RWPE1 (cell line): ENCODE measurements around the gene SPATA2.

Experiments used
- CTCF ChIA-PET: fragments of 350-600 bp; sonication (Branson Sonifier 250); formaldehyde crosslinking; extraction: SDS; loops from one replicate; lab custom pipeline; 2021; lab: Yijun Ruan, JAX
- POLR2A ChIA-PET: fragments of 400-600 bp; formaldehyde crosslinking; extraction: SDS; loops from one replicate; lab custom pipeline; 2020; ENCODE audit warnings: antibody characterized with exemption; ENCODE audit not compliant: low non-redundant PET; lab: Yijun Ruan, JAX
- DNase-seq: peaks from one replicate; pipeline ENCODE4 v3.0.0; 2012; ENCODE audit warnings: low spot score
- H3K27ac ChIP-seq: fragments of 450-650 bp; 2 replicates; pipeline ENCODE4 v1.5.1; 2017
- TF ChIP-seq, protein P1 (sequence below): fragments of 450-650 bp; conservative IDR thresholded peaks from 2 replicates; pipeline ENCODE4 v1.5.1; 2017; ENCODE audit warnings: low read depth, mild to moderate bottlenecking

The SPATA2 gene

DNA sequence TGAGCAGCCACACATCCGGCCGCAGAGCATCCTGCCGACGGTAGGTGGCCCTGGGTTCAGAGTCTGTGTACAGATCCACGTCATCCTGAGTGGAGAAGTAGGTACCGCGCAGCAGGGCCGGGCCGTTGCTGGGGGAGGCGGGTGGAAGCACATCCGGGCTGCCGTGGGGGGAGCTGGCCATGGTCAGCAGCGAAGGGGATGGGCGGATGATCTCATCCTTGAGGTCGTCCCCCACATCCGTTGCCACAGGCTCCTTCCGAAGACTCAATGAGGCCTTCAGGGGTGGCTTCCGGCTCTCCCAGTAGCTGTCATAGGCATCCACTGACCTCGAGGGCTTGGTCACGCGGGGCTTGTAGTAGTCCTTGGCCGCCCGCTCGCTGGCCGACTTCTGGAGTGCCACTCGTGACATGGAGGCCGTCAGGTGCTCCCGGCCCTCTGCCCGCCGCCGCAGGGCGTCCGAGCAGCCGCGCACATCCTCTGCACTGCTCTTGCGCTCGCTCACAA lies 9.2 kb downstream of the SPATA2 start:
- POLR2A ChIA-PET = no interaction called here
- TF ChIP-seq, protein P1, sequence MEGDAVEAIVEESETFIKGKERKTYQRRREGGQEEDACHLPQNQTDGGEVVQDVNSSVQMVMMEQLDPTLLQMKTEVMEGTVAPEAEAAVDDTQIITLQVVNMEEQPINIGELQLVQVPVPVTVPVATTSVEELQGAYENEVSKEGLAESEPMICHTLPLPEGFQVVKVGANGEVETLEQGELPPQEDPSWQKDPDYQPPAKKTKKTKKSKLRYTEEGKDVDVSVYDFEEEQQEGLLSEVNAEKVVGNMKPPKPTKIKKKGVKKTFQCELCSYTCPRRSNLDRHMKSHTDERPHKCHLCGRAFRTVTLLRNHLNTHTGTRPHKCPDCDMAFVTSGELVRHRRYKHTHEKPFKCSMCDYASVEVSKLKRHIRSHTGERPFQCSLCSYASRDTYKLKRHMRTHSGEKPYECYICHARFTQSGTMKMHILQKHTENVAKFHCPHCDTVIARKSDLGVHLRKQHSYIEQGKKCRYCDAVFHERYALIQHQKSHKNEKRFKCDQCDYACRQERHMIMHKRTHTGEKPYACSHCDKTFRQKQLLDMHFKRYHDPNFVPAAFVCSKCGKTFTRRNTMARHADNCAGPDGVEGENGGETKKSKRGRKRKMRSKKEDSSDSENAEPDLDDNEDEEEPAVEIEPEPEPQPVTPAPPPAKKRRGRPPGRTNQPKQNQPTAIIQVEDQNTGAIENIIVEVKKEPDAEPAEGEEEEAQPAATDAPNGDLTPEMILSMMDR = no peak
- H3K27ac ChIP-seq = no peak overlapping the region
- no peak for DNase-seq
- CTCF ChIA-PET = interaction anchor here (0.7 to 1.5 kb wide), 3 partner anchors 17 to 327 kb away, joined by 3 to 7 read pairs (median 5); no protein-coding TSS in a partner anchor

DNA sequence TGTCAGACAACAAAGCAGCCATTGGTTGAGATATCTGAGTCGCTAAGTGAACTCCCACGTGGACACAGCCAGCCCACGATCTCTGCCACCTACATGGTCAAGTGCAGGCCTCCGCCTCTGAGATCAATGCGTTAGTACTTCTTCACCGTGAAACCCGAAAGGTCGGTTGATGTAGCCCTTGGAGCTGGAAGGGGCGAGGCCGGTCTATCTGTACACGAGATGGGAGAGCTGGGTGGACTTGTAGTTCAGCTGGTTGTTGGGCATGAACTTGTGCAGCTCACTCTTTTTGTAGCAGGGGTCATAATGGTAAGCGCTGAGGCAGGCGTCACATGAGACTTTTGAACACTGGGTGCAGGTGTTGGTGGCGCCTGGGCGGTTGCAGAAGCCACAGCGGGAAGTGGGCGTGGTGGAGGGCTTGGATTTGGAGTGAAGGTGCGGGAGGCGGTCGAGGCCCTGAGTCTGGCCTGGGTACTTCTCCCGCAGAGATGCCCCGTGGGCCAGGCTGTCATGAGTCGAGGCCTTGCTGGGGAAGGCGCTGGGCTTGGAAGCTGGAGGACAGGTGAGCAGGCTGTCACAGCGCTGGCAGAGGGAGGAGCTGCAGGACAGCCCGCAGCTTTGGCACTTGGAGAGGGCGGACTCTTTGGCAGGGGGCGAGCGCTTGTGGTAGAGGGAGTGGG lies 9.8 kb downstream of the SPATA2 start:
- no peak for DNase-seq
- POLR2A ChIA-PET = no interaction called here
- H3K27ac ChIP-seq = no peak overlapping the region
- TF ChIP-seq, protein P1 = no peak
- CTCF ChIA-PET = interaction anchor here (0.6 to 1.4 kb wide), 3 partner anchors 9 to 364 kb away, joined by 3 to 4 read pairs (median 3); no protein-coding TSS in a partner anchor

DNA sequence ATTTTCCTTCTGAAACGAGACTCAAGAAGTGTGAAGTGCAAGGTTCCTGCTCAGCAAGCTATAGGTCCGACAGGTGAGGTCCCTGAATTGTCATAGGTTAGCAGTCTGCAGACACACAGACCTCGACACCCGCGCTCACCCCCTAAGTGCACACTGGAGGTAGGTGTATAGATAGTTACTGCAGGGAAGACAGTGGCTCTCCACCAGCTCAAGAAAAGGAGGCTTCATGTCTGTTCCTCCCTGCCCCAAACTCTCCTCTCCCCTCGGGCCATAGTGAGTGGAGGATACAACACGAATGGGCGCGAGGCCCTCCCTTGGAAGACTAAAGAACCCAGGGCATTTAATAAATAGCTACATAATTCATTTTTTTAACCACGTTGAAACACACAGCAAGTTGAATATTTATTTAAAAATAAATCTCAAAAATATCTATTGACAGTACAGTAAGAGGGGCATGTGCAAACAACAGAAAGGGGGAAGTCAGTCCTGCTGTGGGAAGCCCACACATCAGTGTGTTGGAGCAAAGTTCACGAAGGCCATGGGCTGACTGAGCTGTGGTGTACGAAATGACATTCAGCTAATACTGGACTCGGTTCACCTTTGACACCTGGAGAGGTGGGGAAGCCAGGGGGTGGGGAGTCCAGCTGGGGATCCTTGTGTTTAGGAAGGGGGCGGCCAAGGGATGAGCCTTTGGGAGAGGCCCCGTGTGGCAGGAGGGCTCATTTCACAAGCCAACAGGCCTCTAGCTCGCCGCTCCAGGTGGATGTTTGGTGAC lies 10.7 kb downstream of the SPATA2 start:
- no peak for DNase-seq
- ChIA-PET POLR2A (interaction anchor here (0.6 kb wide), 1 partner anchor 10 kb away, joined by 5 read pairs; no protein-coding TSS in a partner anchor), CTCF (interaction anchor here (0.5 to 1.8 kb wide), 7 partner anchors 10 to 889 kb away, joined by 3 to 5 read pairs (median 3); no protein-coding TSS in a partner anchor)
- TF ChIP-seq, protein P1 = no peak
- no peak overlapping the region for H3K27ac ChIP-seq

DNA sequence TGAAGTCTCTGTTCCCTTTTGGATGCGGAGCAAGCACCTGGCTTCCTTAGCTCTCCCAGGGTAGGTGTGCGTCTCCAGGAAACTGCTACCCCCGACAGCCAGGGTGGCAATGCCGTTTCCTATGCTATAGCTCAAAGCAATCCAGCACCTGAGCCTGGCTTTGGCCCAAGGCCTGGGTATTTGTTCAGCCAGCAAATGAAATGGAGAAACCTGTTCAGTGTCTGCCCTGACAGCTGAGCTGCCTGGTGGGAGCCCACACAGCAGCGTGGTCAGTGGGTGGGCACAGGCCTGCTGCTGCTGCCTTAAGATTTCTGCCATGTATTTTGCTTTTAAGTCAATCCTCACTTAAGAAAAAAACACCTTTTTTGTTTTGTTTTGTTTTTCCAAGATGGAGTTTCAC lies 13.7 kb downstream of the SPATA2 start:
- no peak for DNase-seq
- TF ChIP-seq, protein P1 = no peak
- ChIA-PET CTCF (interaction anchor here (0.8 to 3.1 kb wide), 2 partner anchors 12 to 360 kb away, joined by 3 to 26 read pairs; no protein-coding TSS in a partner anchor), POLR2A (no interaction called here)
- H3K27ac ChIP-seq = peak overlapping the region; percentile 13; the same call in 1 of the 2 replicates

DNA sequence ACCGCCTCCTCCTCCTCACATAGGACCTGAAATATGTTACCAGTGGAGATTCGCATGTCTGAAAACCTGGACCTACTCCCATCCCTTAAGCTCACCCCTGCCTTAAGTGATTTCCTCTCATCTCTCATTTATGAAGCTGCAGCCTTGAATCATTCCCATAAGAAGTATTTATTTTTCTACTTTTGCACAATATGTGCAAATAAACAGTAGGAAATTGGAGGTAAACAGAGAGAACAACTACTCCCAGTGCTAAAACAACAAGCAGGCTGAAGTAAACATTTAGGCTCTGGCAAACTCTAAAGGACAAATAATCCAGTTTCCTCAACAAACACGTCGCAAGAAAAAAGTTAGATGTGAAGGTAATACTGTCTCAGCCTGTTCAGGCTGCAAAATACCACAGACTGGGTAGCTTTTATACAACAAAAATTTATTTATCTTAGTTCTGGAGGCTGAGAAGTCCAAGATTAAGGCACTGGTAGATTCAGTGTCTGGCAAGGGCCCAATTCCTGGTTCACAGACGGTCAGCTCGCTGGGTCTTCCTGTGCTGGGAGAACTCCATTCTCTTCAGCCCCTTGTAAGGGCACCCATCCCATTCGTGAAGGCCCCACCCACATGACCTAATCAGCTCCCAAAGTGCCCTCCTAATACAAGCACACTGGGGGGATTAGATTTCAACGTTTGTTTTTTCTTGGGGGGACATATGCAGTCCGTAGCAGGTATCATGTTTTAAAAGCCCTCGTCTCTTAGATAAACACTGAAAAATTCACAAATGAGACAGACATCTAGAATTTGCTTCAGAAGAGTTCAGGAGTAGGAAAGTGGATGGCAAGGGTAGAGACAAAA lies 15.6 kb downstream of the SPATA2 start:
- ChIA-PET POLR2A (no interaction called here), CTCF (interaction anchor here (0.6 to 3.1 kb wide), 7 partner anchors 9 to 165 kb away, joined by 3 to 26 read pairs (median 4); no protein-coding TSS in a partner anchor)
- no peak for DNase-seq
- no peak overlapping the region for H3K27ac ChIP-seq
- TF ChIP-seq, protein P1 = no peak
